ENCODE data around the gene RTKN. TPM values are rescaled to one million over a fixed set of nuclear protein-coding genes. Genes with fewer than 3 reads are reported as not detected.
A peak's percentile ranks its signal among the peaks of the same experiment; 100 is the strongest.

The RTKN gene
- polyA plus RNA-seq, 3 donors: 0.07 TPM; not detected in 2

DNA sequence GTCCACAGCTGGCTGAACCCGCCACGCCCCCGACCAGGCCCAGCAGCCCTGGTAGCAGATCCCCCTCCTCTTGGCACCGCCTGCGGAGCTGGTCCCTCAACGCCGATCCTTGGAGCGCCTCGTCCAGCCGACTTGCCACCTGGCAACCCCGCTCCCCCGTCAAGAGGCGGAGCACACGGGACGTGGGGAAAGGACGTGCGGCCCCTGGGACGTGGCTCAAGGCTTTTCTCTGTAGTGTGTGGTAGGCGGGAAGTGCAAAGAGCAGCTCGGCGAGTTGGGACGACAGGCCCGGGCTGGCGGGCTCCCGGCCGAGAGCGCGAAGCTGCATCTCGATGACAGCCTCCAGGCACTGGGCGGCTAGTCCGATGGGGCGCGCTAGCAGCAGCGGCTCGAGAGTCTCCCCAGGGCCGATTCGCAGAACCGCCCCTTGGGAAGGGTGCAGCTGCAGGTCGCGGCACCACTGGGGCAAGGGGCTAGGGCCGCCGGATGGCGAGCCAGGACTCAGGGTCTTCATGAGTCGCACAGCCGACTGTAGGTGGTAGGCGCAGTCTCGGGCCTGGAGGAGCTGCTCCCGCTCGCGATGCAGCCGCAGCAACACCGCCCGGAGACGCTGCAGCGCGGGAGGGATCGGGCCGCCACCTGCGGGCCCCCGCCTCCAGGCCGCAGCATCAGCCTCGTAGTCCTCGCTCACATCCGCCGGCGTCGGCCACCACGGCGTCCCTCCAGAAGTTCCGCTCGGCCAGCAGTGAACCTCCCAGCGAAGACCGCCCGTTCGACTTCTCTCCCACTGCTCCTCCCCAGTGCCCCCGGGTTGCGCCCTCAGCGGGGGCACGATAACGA lies 40.4 kb upstream of the RTKN start:
- 3% methylated on average over 71 of the region's 80 CpGs for WGBS (ENCODE audit: insufficient coverage)
- Histone ChIP-seq H3K79me2 (ENCODE audit: insufficient read depth, low read length) (peaks cover 49% of the 10 kb centered on the region), H3K27ac (ENCODE audit: low read depth in 1 of 2, low read length in 2 of 2) (peak overlapping the region; percentile 84 to 90), H3K36me3 (replicated peaks in 1 of 2; ENCODE audit: control insufficient read depth in 1 of 2, insufficient read depth in 2 of 2, low read length in 2 of 2) (peaks cover 18 to 35% of the 10 kb centered on the region in 2 donors), H3K9ac (ENCODE audit: insufficient read depth, low read length, poor library complexity, severe bottlenecking) (peak overlapping the region; percentile 76), H3K4me1 (ENCODE audit: control insufficient read depth in 1 of 2, insufficient read depth in 2 of 2, low read length in 2 of 2) (peaks cover 29 to 38% of the 10 kb centered on the region in 2 donors), H2AFZ (ENCODE audit: insufficient read depth, low read depth, low read length, poor library complexity, severe bottlenecking) (peak overlapping the region; percentile 98), H3K4me3 (replicated peaks in 1 of 3; ENCODE audit: low read depth in 2 of 3, low read length in 3 of 3) (peak overlapping the region; percentile 61 to 94 (median 86)), H4K20me1 (ENCODE audit: insufficient read depth, low read length) (peaks cover 23% of the 10 kb centered on the region), H3K27me3 (ENCODE audit: control insufficient read depth in 2 of 2, insufficient read depth in 2 of 2, low read length in 2 of 2) (no peaks in the 10 kb centered on the region), H3K9me3 (replicated peaks in 1 of 2; ENCODE audit: control insufficient read depth in 1 of 2, insufficient read depth in 1 of 2, low read length in 2 of 2) (no peaks in the 10 kb centered on the region), H3K4me2 (replicated peaks; ENCODE audit: extremely low read depth, low read length, poor library complexity, severe bottlenecking) (peak overlapping the region; percentile 95)
- Mint-ChIP-seq H3K36me3 (peaks cover 29 to 45% of the 10 kb centered on the region in 2 donors), H3K4me1 (peaks cover 34% of the 10 kb centered on the region), H3K9me3 (no peaks in the 10 kb centered on the region), H3K27ac (peak overlapping the region; percentile 90 to 100 (median 99)), H3K27me3 (ENCODE audit: low read depth in 3 of 3) (peaks cover 0 to 2% (median 0%) of the 10 kb centered on the region in 3 donors), H3K4me3 (peak overlapping the region; percentile 100)
- peak in 2 of 3 donors; percentile 19 to 55 for DNase-seq
- intact Hi-C loops (cut with micrococcal nuclease): loop anchor here (1.0 to 5.0 kb wide), 6 partner anchors 27 to 105 kb away; partner anchors contain the start of genes AUP1 (in 2 of the 2), HTRA2 (in 2 of the 2), INO80B (in 2 of the 2) and DQX1 (in 1 of the 2)
- TF ChIP-seq, protein P1, sequence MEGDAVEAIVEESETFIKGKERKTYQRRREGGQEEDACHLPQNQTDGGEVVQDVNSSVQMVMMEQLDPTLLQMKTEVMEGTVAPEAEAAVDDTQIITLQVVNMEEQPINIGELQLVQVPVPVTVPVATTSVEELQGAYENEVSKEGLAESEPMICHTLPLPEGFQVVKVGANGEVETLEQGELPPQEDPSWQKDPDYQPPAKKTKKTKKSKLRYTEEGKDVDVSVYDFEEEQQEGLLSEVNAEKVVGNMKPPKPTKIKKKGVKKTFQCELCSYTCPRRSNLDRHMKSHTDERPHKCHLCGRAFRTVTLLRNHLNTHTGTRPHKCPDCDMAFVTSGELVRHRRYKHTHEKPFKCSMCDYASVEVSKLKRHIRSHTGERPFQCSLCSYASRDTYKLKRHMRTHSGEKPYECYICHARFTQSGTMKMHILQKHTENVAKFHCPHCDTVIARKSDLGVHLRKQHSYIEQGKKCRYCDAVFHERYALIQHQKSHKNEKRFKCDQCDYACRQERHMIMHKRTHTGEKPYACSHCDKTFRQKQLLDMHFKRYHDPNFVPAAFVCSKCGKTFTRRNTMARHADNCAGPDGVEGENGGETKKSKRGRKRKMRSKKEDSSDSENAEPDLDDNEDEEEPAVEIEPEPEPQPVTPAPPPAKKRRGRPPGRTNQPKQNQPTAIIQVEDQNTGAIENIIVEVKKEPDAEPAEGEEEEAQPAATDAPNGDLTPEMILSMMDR (IDR thresholded peaks at IDR 0.05): no peak

DNA sequence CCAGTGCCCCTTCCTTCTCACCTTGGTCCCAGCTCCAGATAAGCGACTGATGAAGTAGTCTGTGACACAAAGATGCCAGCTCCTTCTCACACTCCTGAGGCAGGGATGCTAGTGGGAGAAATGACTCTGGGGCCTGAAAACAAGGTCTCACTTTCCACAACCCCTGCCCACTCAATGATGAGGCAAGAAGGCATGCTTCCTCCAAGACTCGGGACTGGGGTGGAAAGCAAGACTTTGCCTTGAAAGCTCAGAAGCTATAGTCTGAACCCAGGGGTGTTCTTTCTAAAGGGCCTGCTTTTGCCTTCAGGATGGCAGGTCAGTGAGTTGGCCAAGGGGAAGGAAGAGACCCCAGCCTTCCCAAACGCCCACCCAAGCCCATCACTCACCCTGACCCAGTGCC lies 39.7 kb upstream of the RTKN start:
- intact Hi-C loops (cut with micrococcal nuclease): loop anchor here in 1 of 2 donors (5.0 kb wide), 1 partner anchor 46 kb away; the partner anchor contains the start of genes AUP1, DQX1 and HTRA2
- TF ChIP-seq, protein P1 (IDR thresholded peaks at IDR 0.05): no peak
- Mint-ChIP-seq H3K4me3 (peak overlapping the region; percentile 100), H3K36me3 (peaks cover 25 to 41% of the 10 kb centered on the region in 2 donors), H3K9me3 (no peaks in the 10 kb centered on the region), H3K27ac (peak overlapping the region in 2 of 7 donors; percentile 37 to 42), H3K4me1 (peaks cover 40% of the 10 kb centered on the region), H3K27me3 (ENCODE audit: low read depth in 3 of 3) (peaks cover 0 to 2% (median 0%) of the 10 kb centered on the region in 3 donors)
- no CpG with 5 or more reads among the region's 3 CpGs for WGBS (ENCODE audit: insufficient coverage)
- H3K9me3 ChIP-seq (replicated peaks in 1 of 2; ENCODE audit: control insufficient read depth in 1 of 2, insufficient read depth in 1 of 2, low read length in 2 of 2): no peaks in the 10 kb centered on the region
- peaks cover 13 to 27% of the 10 kb centered on the region in 2 donors for H3K36me3 ChIP-seq (replicated peaks in 1 of 2; ENCODE audit: control insufficient read depth in 1 of 2, insufficient read depth in 2 of 2, low read length in 2 of 2)
- H3K27me3 ChIP-seq (ENCODE audit: control insufficient read depth in 2 of 2, insufficient read depth in 2 of 2, low read length in 2 of 2): no peaks in the 10 kb centered on the region
- peak overlapping the region; percentile 95 for H3K4me2 ChIP-seq (replicated peaks; ENCODE audit: extremely low read depth, low read length, poor library complexity, severe bottlenecking)
- H2AFZ ChIP-seq (ENCODE audit: insufficient read depth, low read depth, low read length, poor library complexity, severe bottlenecking): no peak overlapping the region
- peak overlapping the region in 2 of 3 experiments; percentile 86 to 94 for H3K4me3 ChIP-seq (replicated peaks in 1 of 3; ENCODE audit: low read depth in 2 of 3, low read length in 3 of 3)
- H3K4me1 ChIP-seq (ENCODE audit: control insufficient read depth in 1 of 2, insufficient read depth in 2 of 2, low read length in 2 of 2): peaks cover 36 to 45% of the 10 kb centered on the region in 2 donors
- H4K20me1 ChIP-seq (ENCODE audit: insufficient read depth, low read length): peaks cover 28% of the 10 kb centered on the region
- no peak for DNase-seq
- H3K79me2 ChIP-seq (ENCODE audit: insufficient read depth, low read length): peaks cover 53% of the 10 kb centered on the region
- H3K9ac ChIP-seq (ENCODE audit: insufficient read depth, low read length, poor library complexity, severe bottlenecking): peak overlapping the region; percentile 76
- peak overlapping the region in 1 of 2 donors; percentile 90 for H3K27ac ChIP-seq (ENCODE audit: low read depth in 1 of 2, low read length in 2 of 2)
